ENCODE measurements around the gene FLOT2. TPM values are rescaled to one million over a fixed set of nuclear protein-coding genes. Genes with fewer than 3 reads are reported as not detected.

Gene FLOT2
- polyA plus RNA-seq, 1 of the 3 experiments (the other 2 are of a cell fraction), result 105 TPM

- Histone ChIP-seq H3K9ac (no peak overlapping the region), H3K79me2 (ENCODE audit: insufficient read depth) (no peaks in the 10 kb centered on the region), H3K4me2 (no peak overlapping the region), H3K4me3 (ENCODE audit: low read depth in 2 of 2, low read length in 1 of 2) (no peak overlapping the region), H3K9me2 (no peaks in the 10 kb centered on the region), H3F3A (replicated peaks; ENCODE audit: insufficient read depth) (no peaks in the 10 kb centered on the region), H3K27me3 (ENCODE audit: insufficient read depth) (no peaks in the 10 kb centered on the region), H4K20me1 (ENCODE audit: insufficient read depth) (no peaks in the 10 kb centered on the region), H3K9me3 (no peaks in the 10 kb centered on the region), H3K36me3 (replicated peaks in 1 of 2; ENCODE audit: control insufficient read depth in 1 of 2, insufficient read depth in 2 of 2, low read length in 1 of 2) (peaks cover 3 to 12% of the 10 kb centered on the region in 2 experiments), H3K4me1 (ENCODE audit: control insufficient read depth in 1 of 2, insufficient read depth in 2 of 2, low read depth in 1 of 2, low read length in 1 of 2) (no peaks in the 10 kb centered on the region), H3K27ac (ENCODE audit: low read depth in 2 of 2, low read length in 1 of 2) (no peak overlapping the region), H2AFZ (ENCODE audit: low read depth) (no peak overlapping the region)
- POLR2A ChIA-PET, result no interaction called here
- no peak for TF ChIP-seq USF1 (IDR thresholded peaks at IDR 0.05; ENCODE audit: borderline replicate concordance, low read depth)
- no peak for TF ChIP-seq USF2 (IDR thresholded peaks at IDR 0.05; ENCODE audit: borderline replicate concordance, low read depth, low read length)
- no peak for TF ChIP-seq EP300 (IDR thresholded peaks at IDR 0.05; ENCODE audit: borderline replicate concordance in 1 of 2, low read depth in 1 of 2, low read length in 1 of 2)
- TF ChIP-seq RFX5 (IDR thresholded peaks at IDR 0.05; ENCODE audit: low read length), result no peak
- no peak for TF ChIP-seq CHD2 (IDR thresholded peaks at IDR 0.05; ENCODE audit: low read length, partially characterized antibody)
- TF ChIP-seq TEAD4 (IDR thresholded peaks at IDR 0.05; ENCODE audit: borderline replicate concordance, insufficient read depth), result no peak
- 89% methylated on average over 1 of the region's 1 CpG for WGBS (ENCODE audit: low lambda C conversion rate)
- CTCF ChIA-PET, result interaction anchor here (0.6 kb wide), 1 partner anchor 70 kb away, joined by 3 read pairs; no protein-coding TSS in a partner anchor
- no peak for DNase-seq
These were observed 33.6 kb downstream of the FLOT2 start for GRCh38 chr17:28863953-28864352.

- H3F3A ChIP-seq (replicated peaks; ENCODE audit: insufficient read depth), result no peaks in the 10 kb centered on the region
- WGBS (ENCODE audit: low lambda C conversion rate), result 91% methylated on average over 3 of the region's 3 CpGs
These were observed 35.0 kb downstream of the FLOT2 start for GRCh38 chr17:28862561-28862960.

More at GRCh38 chr17:28862561-28862960, 35.0 kb downstream of the FLOT2 start:
- Histone ChIP-seq H3K27ac (ENCODE audit: low read depth in 2 of 2, low read length in 1 of 2) (no peak overlapping the region), H4K20me1 (ENCODE audit: insufficient read depth) (no peaks in the 10 kb centered on the region), H3K4me2 (no peak overlapping the region), H3K4me3 (ENCODE audit: low read depth in 2 of 2, low read length in 1 of 2) (no peak overlapping the region), H3K79me2 (ENCODE audit: insufficient read depth) (no peaks in the 10 kb centered on the region), H3K27me3 (ENCODE audit: insufficient read depth) (no peaks in the 10 kb centered on the region), H2AFZ (ENCODE audit: low read depth) (no peak overlapping the region), H3K9me3 (no peaks in the 10 kb centered on the region), H3K36me3 (replicated peaks in 1 of 2; ENCODE audit: control insufficient read depth in 1 of 2, insufficient read depth in 2 of 2, low read length in 1 of 2) (peaks cover 7 to 25% of the 10 kb centered on the region in 2 experiments), H3K4me1 (ENCODE audit: control insufficient read depth in 1 of 2, insufficient read depth in 2 of 2, low read depth in 1 of 2, low read length in 1 of 2) (no peaks in the 10 kb centered on the region), H3K9me2 (no peaks in the 10 kb centered on the region), H3K9ac (no peak overlapping the region)
- CTCF ChIA-PET, result interaction anchor here (1.3 to 1.5 kb wide), 3 partner anchors 40 to 135 kb away, joined by 5 to 6 read pairs (median 6); no protein-coding TSS in a partner anchor
- POLR2A ChIA-PET, result no interaction called here
- no peak for DNase-seq
- TF ChIP-seq RXRA (IDR thresholded peaks at IDR 0.05; ENCODE audit: borderline replicate concordance, low read depth), result no peak
- no peak for TF ChIP-seq FOXM1 (IDR thresholded peaks at IDR 0.05; ENCODE audit: low read depth)
- no peak for TF ChIP-seq EP300 (IDR thresholded peaks at IDR 0.05; ENCODE audit: borderline replicate concordance in 1 of 2, low read depth in 1 of 2, low read length in 1 of 2)
- no peak for TF ChIP-seq NFIC (IDR thresholded peaks at IDR 0.05; ENCODE audit: borderline replicate concordance)
- TF ChIP-seq SMC3 (IDR thresholded peaks at IDR 0.05; ENCODE audit: low read depth, low read length), result no peak
- TF ChIP-seq RCOR1 (IDR thresholded peaks at IDR 0.05; ENCODE audit: low read length), result no peak
- TF ChIP-seq REST (IDR thresholded peaks at IDR 0.05; ENCODE audit: low read depth, low read length), result no peak
- TF ChIP-seq NRF1 (IDR thresholded peaks at IDR 0.05; ENCODE audit: low read depth, low read length), result no peak
- no peak for TF ChIP-seq MAX (IDR thresholded peaks at IDR 0.05; ENCODE audit: low read depth)
- no peak for TF ChIP-seq POLR2AphosphoS5 (IDR thresholded peaks at IDR 0.05; ENCODE audit: low read depth, low read length)
- no peak for TF ChIP-seq USF1 (IDR thresholded peaks at IDR 0.05; ENCODE audit: borderline replicate concordance, low read depth)
- TF ChIP-seq FOXJ3 (CRISPR knock-in tag; IDR thresholded peaks at IDR 0.05), result no peak
- no peak for TF ChIP-seq EZH2phosphoT487 (IDR thresholded peaks at IDR 0.05; ENCODE audit: borderline replicate concordance, low read depth)
- TF ChIP-seq TAF1 (IDR thresholded peaks at IDR 0.05; ENCODE audit: borderline replicate concordance, low read depth, low read length), result no peak
- no peak for TF ChIP-seq CTCF (IDR thresholded peaks at IDR 0.05)
